ENCODE measurements around the gene CCDC141.

GRCh38 chr2:179098080-179098689 lies 48.2 kb upstream of the CCDC141 start:
- TF ChIP-seq CTCF (IDR thresholded peaks at IDR 0.05; ENCODE audit: poor library complexity, severe bottlenecking): no peak
- TF ChIP-seq EZH2 (IDR thresholded peaks at IDR 0.05; ENCODE audit: borderline replicate concordance, insufficient read depth, low read length, poor library complexity, severe bottlenecking): no peak
- TF ChIP-seq EP300 (conservative IDR thresholded peaks at IDR 0.05; ENCODE audit: poor library complexity, severe bottlenecking): no peak
- TF ChIP-seq POLR2AphosphoS5 (IDR thresholded peaks at IDR 0.05): no peak

Measured in neural cell (in vitro differentiated cells).